ENCODE measurements around the gene FYCO1.

DNA sequence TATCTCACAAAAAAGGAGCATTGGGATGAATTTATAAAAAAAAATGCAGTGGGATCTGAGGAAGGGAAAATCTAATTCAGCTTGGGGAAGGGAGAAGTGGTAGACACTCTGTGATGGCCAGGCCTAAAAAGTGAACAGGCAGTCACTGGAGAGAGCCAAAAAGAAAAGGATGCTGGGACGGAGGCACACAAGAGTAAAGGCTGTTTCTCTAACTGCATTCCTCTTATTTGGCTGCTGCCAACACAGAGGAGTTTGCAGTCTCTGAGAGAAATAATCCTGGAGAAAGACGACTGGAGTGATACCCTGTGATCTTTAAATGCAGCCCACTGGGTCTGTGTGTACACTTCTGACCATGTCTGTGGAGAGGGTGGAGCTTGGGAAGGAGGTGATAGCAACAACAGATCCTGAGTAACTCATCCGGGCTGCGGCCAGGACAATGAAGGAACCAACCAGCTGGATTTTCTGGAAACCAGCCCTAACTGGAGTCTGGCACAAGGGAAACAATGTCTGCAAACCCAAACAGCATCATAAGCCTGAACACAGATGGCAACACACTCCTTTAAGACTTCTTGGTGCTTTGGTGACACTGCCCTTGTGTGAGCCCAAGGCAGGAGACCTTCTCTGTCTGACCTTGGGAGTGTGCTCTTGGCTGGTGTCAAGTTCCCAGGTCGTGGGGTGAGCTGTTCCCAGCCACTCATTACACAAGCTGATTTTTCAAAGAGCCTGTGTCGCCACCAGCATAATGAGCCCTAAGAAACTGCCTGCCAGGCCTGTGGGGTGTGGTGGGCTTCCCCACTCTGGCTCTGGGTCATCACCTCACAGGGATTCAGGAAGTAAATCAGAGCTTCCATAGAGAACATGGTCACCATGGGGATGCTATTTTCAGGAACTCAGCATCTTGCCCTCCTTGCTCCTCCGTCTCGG is 8.0 kb downstream of the FYCO1 start:
- TF ChIP-seq POLR2A (IDR thresholded peaks at IDR 0.05) (no peak), EP300 (IDR thresholded peaks at IDR 0.05) (no peak), POLR2AphosphoS5 (IDR thresholded peaks at IDR 0.05) (peak in 3 of 4 donors; percentile 4 to 35 (median 31))
- TF ChIP-seq, protein P1, sequence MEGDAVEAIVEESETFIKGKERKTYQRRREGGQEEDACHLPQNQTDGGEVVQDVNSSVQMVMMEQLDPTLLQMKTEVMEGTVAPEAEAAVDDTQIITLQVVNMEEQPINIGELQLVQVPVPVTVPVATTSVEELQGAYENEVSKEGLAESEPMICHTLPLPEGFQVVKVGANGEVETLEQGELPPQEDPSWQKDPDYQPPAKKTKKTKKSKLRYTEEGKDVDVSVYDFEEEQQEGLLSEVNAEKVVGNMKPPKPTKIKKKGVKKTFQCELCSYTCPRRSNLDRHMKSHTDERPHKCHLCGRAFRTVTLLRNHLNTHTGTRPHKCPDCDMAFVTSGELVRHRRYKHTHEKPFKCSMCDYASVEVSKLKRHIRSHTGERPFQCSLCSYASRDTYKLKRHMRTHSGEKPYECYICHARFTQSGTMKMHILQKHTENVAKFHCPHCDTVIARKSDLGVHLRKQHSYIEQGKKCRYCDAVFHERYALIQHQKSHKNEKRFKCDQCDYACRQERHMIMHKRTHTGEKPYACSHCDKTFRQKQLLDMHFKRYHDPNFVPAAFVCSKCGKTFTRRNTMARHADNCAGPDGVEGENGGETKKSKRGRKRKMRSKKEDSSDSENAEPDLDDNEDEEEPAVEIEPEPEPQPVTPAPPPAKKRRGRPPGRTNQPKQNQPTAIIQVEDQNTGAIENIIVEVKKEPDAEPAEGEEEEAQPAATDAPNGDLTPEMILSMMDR (IDR thresholded peaks at IDR 0.05) = no peak
